ENCODE results near the gene SOS1.
"Not testable (repeated sequence)": the region's sequence is repeated elsewhere in the genome, so short reads cannot be mapped to it uniquely, and the experiment has no call there.

SOS1 gene

DNA sequence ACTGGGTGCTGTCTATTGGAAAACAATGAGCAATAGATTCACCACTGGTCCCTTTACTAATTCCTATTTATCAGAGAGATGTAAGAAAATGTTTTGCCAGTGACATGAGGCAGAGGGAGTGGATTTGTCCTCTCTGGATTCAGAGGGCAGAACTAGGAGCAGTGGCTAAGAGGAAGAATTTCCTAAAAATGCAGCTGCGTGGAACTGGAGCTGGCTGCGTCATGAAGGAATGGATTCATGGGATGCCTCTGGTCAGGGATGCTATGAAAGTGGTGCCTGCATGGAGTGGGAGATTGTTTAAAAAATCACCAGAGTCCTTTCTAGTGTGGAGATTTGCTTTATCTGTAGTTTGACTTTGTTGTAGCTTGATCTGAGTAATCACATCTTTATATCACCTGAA is 152.8 kb downstream of the SOS1 start:
- DNase-seq (ENCODE audit: low read depth): no peak

DNA sequence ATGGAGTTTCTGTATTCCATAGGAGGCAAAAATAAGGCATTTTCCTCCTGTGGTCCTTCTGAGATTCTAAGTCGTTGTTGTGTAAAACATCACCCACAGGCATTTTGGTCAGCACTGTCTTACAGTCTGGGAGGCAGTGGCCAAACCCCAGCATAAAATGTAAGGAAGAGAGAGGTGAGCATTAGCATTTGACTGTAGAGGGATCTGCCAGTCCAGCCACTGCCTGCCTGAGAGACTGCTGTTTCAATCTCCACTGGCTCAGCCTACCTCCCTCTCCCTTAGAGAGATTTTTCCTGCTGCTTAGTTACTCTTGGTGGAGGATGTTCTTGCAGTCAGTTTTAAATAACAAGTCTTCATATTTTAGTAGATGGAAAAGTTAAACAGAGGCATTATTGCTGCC is 154.2 kb downstream of the SOS1 start:
- no peak for DNase-seq (ENCODE audit: low read depth)

DNA sequence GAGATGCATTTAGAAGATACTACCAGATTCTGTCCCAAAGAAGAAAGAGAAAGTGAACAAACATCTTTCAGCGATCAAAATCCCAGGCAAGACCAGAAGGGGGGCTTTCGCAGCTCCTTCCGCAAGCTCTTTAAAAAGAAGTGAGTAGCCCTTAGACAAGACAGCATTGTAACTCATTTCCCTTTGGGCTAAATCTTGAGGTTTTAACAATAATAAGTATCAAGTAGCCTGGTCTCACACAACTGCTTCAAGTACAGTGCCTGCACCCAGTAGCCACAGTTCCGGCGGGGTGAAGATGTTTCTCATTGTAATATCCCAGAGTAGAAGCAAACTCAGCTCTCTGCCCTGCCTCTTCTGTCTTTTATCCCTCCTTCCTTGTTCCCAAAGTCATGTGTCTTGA is 154.8 kb downstream of the SOS1 start:
- no peak for DNase-seq (ENCODE audit: low read depth)

DNA sequence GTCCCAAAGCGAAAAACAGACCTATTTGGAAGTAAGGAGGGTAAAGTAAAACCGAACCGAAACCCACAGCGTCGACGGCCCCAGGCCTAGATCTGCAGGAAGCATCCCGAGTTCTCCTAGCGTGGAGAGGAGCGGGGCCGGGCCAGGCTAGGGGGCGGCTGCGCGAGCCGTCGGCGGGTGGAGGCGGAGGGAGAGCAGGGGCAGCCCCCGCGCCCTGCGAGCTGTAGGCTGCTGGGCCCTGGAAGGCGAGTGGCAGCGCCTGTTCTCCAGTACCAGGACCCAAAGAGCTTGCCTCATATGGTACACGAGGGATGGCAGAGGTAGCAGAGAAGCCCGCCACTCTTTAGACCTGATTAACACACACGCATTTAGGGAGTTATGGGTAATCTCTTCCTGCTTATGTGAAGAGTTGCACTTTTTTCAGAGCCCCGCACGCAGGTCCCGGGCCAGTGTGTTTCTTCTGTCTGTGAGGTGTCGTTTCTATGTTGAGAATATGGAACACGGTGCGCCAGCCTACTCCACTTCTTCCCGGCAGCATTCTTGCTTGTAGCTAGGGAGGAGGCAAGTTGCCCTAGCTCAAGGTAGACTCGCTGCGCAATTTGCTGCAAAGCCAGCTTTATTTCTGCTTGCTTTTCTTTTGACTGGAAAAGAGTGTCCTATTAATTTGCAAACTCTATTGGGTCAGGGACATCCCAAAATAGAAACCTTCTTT is 160.1 kb downstream of the SOS1 start:
- no peak for DNase-seq (ENCODE audit: low read depth)

DNA sequence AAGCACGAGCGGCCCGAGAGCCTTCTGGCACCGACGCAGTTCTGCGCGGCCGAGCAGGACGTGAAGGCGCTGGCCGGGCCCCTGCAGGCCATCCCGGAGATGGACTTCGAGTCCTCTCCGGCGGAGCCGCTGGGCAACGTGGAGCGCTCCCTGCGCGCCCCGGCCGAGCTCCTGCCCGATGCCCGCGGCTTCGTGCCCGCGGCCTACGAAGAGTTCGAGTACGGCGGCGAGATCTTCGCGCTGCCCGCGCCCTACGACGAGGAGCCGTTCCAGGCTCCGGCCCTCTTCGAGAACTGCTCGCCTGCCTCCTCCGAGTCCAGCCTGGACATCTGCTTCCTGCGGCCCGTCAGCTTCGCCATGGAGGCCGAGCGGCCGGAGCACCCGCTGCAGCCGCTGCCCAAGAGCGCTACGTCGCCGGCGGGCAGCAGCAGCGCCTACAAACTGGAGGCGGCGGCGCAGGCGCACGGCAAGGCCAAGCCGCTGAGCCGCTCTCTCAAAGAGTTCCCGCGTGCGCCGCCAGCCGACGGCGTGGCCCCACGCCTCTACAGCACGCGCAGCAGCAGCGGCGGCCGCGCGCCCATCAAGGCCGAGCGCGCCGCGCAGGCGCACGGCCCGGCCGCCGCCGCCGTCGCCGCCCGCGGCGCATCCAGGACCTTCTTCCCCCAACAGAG is 160.8 kb downstream of the SOS1 start:
- peak; percentile 75 for DNase-seq (ENCODE audit: low read depth)

DNA sequence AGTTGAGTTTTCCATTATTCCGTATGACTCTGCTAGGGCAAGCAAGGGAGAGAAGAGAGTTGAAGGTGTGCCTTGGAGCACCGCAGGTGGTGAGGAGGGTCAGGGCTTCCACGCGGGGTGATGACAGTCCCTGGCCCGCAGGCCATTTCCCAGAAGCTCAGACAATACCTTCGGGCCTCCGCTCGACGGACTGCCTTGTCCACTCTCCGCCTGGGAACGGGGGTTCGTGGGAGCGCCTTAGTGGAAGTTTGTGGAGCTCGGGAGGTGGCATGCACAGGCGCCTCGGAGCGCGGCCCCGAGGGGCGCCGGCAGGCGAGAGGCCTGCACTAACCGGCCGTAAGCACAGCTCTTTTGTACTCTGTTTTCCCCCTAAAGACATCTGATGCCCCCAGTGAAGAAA is 161.4 kb downstream of the SOS1 start:
- no peak for DNase-seq (ENCODE audit: low read depth)

DNA sequence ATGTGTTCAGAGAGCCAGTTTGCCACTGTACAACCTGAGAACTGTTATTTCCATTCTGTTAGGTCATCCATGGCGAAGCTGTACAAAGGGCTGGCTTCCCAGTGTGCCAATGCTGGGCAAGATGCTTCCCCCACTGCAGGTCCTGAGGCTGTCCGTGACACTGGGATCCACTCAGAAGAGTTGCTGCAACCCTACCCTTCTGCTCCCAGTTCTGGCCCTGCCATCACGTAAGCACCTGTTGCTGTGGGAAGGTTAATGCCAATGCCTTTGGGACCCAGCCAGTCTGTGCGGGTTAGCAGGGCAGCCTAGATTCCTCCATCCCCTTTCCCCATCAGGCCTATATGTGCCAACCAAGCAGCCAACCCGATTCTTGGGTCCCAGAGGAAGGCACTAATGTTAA is 162.9 kb downstream of the SOS1 start:
- no peak for DNase-seq (ENCODE audit: low read depth)

DNA sequence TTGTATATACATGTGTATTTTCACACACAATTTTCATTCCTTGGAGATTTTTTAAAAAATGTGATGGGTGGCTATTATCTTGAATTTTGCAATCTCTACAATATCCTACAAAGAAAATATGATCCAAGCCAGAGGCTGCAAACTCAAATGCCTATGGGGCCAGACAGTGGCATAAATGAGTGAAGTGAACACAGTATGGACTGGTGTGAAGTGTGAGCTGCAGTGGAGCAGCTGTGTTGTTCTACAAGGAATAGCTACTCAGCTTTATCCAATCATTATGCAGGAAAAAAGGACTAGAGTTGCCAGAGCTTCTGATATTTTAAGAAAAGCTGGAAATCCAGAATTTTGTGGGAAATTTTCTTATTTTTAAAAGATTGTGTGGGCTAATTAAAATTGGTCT is 169.1 kb downstream of the SOS1 start:
- no peak for DNase-seq (ENCODE audit: low read depth)

DNA sequence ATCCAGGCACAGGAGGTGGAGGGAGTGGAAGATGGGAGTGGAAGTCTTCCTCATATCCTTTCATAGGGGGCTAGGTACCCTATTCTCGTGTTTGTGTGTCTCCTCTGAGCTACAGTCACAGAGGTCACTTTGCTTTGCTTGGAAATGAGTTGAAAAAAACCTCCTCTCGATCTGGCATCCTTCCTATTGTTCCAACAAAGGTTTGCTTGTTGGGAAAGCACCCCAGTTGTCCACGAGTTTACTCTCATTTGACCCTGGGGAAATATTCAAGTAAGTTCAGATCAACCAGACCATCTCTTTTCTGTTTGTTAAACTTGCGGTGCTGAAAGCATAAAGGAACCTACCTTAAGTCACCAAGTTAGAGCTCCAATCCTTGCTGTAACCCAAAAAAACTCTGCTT is 171.9 kb downstream of the SOS1 start:
- no peak for DNase-seq (ENCODE audit: low read depth)

DNA sequence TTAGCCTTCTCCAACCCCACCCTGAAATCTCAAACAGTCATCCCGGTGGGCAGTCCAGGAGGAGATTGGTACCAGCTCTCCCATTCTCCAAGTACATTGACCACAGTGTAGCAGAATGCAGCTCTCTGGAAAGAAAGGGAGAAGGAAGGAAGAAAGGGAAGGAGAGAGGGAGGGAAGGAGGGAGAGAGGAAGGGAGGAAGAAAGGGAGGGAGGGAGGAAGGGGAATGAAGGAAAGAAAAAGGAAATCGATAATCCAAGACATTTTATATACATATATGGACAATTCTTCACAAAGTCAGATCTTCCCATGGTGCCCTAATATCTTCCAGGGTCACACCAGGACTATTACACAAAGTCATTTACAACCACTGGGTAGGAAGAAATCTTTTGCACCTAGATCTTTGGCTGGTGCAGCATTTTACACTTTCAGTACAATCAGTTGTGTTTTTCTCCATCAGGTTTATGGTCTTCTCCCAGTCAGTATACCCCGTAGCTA is 172.4 kb downstream of the SOS1 start:
- DNase-seq (ENCODE audit: low read depth): no peak

DNA sequence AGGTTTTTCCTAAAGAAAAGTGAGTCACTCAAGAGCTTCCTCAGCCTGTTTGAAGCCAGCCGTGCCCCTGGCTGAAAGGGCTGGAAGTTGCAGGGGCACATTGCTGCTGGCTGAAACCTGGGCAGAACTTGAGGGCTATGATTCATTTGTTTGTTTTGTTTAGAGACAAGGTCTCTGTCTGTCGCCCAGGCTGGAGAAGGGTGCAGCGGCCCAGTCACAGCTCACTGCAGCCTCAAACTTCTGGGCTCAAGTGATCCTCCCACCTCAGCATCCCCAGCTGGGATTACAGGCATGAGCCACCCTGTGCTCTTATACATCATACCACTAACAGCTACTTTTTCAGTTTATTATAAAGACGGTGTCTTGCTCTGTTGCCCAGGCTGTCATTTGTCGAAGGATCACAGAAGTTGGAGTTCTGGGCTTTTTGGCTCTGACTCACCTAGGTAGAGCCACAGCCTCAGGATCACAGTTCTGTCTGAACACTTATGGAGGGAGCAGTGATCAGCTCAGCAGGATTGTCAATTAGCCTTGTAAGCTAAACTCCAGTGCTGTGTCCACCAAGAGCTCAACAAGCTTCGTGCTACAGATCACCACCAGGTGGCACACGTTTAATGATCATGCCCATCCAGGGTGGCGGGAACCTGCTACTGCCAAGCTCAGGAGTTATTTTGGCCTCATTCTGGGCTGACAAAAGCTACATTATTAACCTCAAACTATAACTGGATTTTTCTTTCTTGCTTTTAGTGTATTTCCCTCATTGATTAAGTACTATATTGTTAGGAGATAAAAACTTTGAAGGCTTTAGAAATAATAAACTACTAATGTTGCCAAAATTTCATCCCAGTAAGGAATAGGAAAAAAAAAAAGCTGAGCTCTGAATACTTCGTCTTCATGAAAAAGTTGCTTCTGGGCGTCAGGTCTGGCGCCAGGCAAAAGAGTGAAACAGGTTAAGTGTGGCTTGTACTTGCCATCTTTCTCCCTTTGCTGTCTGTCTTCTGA is 173.3 kb downstream of the SOS1 start:
- peak; percentile 57 for DNase-seq (ENCODE audit: low read depth)

DNA sequence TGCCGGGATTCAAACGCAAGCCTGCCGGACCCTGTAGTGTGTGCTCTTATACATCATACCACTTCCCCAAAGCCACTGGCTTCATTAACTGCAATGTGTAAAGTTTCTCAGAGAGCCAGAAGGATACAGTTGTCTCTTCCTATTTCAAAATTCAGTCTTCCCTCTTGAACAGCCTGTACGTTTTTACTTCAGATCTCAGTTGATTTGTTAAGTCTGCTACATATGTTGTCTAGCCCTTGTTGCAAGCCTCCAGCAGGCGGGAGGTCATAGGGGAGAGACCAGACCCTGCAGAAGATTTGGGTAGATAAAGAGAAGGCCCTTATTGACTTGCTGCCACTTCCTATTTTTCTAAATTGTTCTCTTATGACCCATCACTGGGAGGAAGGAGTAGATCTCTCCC is 174.9 kb downstream of the SOS1 start:
- no peak for DNase-seq (ENCODE audit: low read depth)

DNA sequence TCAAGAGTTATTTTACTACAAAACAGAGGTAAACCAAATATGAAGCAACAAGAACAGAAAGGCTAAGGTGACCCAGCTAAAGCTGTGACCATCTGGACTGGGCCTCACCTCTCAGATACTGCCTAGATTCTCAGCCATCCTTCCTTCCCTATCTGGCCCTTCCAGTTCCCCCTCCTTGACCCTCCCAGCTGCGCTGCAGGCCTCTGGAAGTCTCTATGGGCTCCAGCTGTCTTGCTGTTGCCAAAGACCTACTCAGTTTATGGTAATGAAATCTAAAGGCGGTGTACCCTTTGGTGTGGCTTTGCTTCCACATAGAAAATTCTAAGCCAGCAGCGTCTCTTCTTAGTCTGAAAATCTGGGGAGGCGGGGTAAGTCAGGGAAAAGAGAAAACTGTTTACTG is 175.5 kb downstream of the SOS1 start:
- no peak for DNase-seq (ENCODE audit: low read depth)

DNA sequence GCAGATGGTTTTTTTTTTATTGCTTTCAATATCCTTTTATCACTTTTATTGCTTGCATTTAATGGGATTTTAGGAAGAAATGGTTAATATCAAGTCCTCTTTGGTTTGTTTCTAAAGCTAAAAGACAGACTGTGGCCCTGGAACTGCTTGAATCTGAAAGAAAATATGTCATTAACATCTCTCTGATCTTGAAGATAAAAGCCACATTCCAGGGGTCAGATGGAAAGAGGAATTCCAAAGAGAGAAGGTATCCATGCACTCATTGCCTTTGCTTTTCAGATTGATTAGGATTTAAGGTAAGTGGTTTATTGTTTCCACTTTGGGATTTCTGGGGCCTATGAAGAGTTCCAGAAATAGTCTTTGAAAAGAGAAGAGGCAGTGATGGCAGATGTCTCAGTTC is 177.1 kb downstream of the SOS1 start:
- DNase-seq (ENCODE audit: low read depth): no peak

DNA sequence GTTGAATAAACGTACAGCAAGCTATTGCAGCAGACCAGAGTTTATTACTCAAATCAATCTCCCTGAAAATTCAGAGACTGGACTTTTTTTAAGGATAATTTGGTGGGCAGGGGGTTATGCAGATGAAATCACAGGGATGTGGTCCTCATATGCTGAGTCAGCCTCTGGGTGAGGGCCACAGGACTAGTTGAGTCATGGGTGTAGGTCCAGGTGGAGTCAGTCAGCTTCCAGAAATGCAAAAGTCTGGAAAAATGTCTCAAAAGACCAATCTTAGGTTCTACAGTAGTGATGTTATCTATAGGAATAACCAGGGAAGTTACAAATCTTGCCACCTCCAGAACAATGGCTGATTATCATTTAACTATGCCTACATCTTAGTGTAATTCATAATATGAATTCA is 180.1 kb downstream of the SOS1 start:
- DNase-seq (ENCODE audit: low read depth): no peak

DNA sequence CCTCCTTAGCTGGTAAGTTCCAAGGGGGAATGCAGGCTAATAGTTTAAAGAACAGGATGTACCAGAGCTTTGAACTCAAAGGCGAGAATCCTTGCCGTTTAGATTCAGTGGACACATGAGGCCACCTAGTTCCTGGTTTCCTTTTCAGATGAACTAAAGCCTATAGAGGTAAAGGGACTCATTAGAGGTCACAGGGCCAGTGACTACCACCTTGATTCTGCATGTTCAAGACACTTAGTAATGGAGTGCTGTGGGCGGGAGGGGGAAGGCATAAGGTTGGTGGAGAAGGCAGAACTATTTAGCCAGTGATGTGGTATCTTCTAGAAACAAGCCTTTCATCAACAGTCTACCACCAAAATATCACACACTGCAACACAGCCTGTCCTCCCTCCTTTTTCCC is 183.3 kb downstream of the SOS1 start:
- no peak for DNase-seq (ENCODE audit: low read depth)

DNA sequence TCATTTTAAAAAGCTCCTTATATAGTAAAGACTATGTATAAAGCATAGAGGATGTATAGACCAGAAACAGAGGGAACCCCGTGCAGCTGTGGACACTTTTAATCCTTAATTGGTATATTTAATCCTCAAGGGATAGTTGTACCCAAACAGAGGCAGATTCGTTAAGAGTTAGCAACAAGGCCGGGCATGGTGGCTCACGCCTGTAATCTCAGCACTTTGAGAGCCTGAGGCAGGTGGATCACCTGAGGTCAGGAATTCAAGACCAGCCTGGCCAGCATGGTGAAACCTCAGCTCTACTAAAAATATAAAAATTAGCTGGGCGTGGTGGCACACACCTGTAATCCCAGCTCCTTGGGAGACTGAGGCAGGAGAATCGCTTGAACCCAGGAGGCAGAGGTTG is 184.3 kb downstream of the SOS1 start:
- DNase-seq (ENCODE audit: low read depth): not testable (repeated sequence)

DNA sequence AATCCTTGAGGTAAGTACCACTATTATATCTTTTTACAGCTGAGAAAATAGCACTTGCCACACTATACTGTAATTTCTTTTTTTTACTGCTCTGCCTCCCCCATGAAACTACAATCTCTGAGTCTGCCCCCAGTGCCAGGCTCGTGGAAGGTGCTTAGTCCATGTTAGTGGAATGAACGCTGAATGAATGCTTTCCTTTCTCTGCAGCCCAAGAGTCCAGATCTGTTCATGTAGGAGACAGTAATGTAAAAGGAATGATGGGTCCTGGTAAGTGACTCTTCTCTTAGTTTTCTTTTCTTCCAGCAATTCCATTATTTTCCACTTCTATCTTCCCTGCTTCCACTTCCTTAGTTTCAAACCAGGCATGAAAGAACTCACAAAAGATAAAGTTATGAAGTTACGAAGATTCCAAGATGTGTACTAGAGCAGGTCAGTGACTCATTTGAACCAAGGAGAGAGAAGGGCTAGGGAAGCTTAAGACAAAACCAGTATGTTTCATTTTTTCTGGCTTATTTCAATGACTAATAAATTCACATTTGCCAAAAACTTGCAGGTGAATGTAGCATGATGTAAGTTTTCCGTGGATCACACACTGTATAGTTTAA is 185.2 kb downstream of the SOS1 start:
- DNase-seq (ENCODE audit: low read depth): no peak

DNA sequence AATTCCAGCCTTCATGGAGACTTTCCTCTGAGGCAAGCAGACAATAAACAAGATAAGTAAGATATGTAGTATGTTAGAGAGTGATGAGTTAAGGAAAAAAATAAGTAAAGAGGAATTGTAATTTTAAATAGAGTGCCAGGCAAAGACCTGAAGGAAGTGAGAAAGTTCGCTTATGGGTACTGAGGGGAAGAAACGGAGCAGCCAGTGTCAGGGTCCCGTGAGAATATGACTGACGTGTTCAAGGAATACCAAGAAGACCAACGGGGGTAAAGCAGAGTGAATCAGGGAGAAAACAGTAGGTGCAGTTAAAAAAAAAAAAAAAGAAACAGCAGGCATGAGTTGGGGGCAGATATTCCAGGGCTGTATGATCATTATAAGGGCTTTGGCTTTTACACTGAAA is 186.1 kb downstream of the SOS1 start:
- DNase-seq (ENCODE audit: low read depth): no peak

DNA sequence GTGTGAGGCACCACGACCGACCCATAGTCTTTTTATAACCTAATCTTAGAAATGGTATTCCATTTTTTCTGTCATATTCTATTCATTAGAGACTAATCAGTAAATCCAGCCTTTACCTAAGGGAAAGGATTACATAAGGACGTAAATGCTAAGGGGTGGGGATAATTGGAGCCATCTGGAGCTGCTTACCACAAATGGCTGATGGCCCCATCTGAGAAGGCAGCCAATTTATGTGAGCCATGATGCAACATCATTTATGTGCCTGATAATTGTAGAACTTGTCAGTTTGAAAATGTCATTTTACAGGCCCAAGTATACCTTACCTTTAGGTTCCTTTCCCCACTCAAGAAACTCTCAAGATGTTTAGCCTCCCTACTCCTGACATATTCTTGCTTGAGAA is 187.2 kb downstream of the SOS1 start:
- no peak for DNase-seq (ENCODE audit: low read depth)

DNA sequence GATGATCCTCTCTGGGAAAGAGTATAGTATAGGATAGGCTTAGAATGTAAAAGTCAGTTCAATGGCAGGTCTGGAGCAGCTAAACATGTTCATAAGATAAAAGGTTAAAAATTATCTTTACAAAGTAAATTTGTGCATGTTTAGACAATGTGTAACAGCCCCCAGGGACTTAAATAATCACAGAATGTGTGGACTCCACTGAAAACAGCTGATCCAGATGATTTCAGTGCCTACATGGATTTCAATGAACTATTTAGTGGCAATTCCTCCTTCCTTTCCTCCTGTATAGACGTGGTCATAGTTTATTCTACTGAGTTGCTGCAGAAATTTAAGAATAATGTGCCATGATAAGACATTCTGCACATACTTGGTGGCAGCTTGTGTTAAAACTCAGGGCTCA is 188.3 kb downstream of the SOS1 start:
- DNase-seq (ENCODE audit: low read depth): no peak
